Left ventricle myocardium inferior (tissue), 1 donor: Measurements from ENCODE around the gene TBCB. TPM values are rescaled to one million over a fixed set of nuclear protein-coding genes. Genes with fewer than 3 reads are reported as not detected.
A peak's percentile ranks its signal among the peaks of the same experiment; 100 is the strongest.

Experiments used
- DNase-seq: peaks from one replicate; pipeline ENCODE4 v3.0.0-alpha.2; 2020
- H3K27ac ChIP-seq: fragments of 200-600 bp; replicated peaks from 2 replicates; pipeline ENCODE4 v1.8.0; 2021
- H3K27me3 ChIP-seq: fragments of 200-600 bp; 2 replicates; pipeline ENCODE4 v1.8.0; 2021; ENCODE audit warnings: low read depth
- H3K36me3 ChIP-seq: fragments of 200-600 bp; 2 replicates; pipeline ENCODE4 v1.8.0; 2021
- H3K4me1 ChIP-seq: fragments of 200-600 bp; 2 replicates; pipeline ENCODE4 v1.8.0; 2021
- H3K4me3 ChIP-seq: fragments of 200-600 bp; 2 replicates; pipeline ENCODE4 v1.8.0; 2021; ENCODE audit warnings: mild to moderate bottlenecking, moderate library complexity
- H3K9me3 ChIP-seq: fragments of 200-600 bp; replicated peaks from 2 replicates; pipeline ENCODE4 v1.8.0; 2021
- CTCF ChIP-seq: fragments of 200-600 bp; IDR thresholded peaks from 2 replicates; pipeline ENCODE4 v1.8.0; 2021; ENCODE audit warnings: antibody characterized with exemption, mild to moderate bottlenecking, borderline replicate concordance
- intact Hi-C: fragments of 100-400 bp; cut with micrococcal nuclease; formaldehyde crosslinking; loops from one replicate; pipeline ENCODE4 v1.11.0; 2022
- total RNA-seq: library from RNA; stranded (reverse); fragmentation: NEBNext Ultra II Directional; extraction: Animal tissue kit (Norgen Biotek cat#: 25700); gene quantifications from one replicate; pipeline ENCODE4 v1.2.1, GENCODE V29; 2021
- donor health status: DM: no; HTN: yes; CAD: no; lungs with severe emphysema.

The TBCB gene
- total RNA-seq, 1 donor from 2014 or later: 94.9 TPM

- no peak for TF ChIP-seq CTCF
- Histone ChIP-seq H3K27me3 (no peaks in the 10 kb centered on the region), H3K27ac (no peak overlapping the region), H3K4me3 (no peak overlapping the region), H3K4me1 (peaks cover 4% of the 10 kb centered on the region), H3K36me3 (no peaks in the 10 kb centered on the region), H3K9me3 (no peaks in the 10 kb centered on the region)
- DNase-seq: no peak
- intact Hi-C loops: no loop called here
Measured at GRCh38 chr19:36086326-36086725, 28.9 kb upstream of the TBCB start.

- Histone ChIP-seq H3K4me3 (no peak overlapping the region), H3K9me3 (no peaks in the 10 kb centered on the region), H3K27ac (no peak overlapping the region), H3K4me1 (peaks cover 13% of the 10 kb centered on the region), H3K27me3 (no peaks in the 10 kb centered on the region), H3K36me3 (no peaks in the 10 kb centered on the region)
- no peak for TF ChIP-seq CTCF
- DNase-seq: no peak
- intact Hi-C loops: no loop called here
Measured at GRCh38 chr19:36089847-36090246, 25.4 kb upstream of the TBCB start.

GRCh38 chr19:36090910-36091695 is 24.2 kb upstream of the TBCB start:
- Histone ChIP-seq H3K4me3 (no peak overlapping the region), H3K27me3 (no peaks in the 10 kb centered on the region), H3K27ac (no peak overlapping the region), H3K36me3 (no peaks in the 10 kb centered on the region), H3K4me1 (peaks cover 13% of the 10 kb centered on the region), H3K9me3 (no peaks in the 10 kb centered on the region)
- intact Hi-C loops: no loop called here
- no peak for DNase-seq
- TF ChIP-seq CTCF: no peak

GRCh38 chr19:36092566-36092965 is 22.7 kb upstream of the TBCB start:
- H3K27ac ChIP-seq: no peak overlapping the region
- DNase-seq: no peak
- H3K27me3 ChIP-seq: no peaks in the 10 kb centered on the region
- H3K36me3 ChIP-seq: no peaks in the 10 kb centered on the region
- no peak for TF ChIP-seq CTCF
- peaks cover 23% of the 10 kb centered on the region for H3K4me1 ChIP-seq
- no peaks in the 10 kb centered on the region for H3K9me3 ChIP-seq
- H3K4me3 ChIP-seq: no peak overlapping the region
- intact Hi-C loops: no loop called here

GRCh38 chr19:36093146-36093662 is 22.1 kb upstream of the TBCB start:
- H3K4me3 ChIP-seq: no peak overlapping the region
- TF ChIP-seq CTCF: no peak
- intact Hi-C loops: no loop called here
- H3K36me3 ChIP-seq: no peaks in the 10 kb centered on the region
- peaks cover 25% of the 10 kb centered on the region for H3K4me1 ChIP-seq
- H3K27me3 ChIP-seq: no peaks in the 10 kb centered on the region
- no peak for DNase-seq
- H3K27ac ChIP-seq: peak overlapping the region; percentile 73
- no peaks in the 10 kb centered on the region for H3K9me3 ChIP-seq
